Stimulated activated CD8-positive, alpha-beta memory T cell treated with anti-CD3 and anti-CD28 coated beads, Interleukin-7, amount 100 ng/mL, for 48 hours (primary cell): ENCODE data around the gene MYOD1.

Experiments used
- DNase-seq, 2 donors: peaks; one replicate each; pipeline ENCODE4 v3.0.0-alpha.2; 2020; ENCODE audit warnings: low read depth in 1 of 2; ENCODE audit errors: extremely low read depth in 1 of 2

Gene MYOD1

DNA sequence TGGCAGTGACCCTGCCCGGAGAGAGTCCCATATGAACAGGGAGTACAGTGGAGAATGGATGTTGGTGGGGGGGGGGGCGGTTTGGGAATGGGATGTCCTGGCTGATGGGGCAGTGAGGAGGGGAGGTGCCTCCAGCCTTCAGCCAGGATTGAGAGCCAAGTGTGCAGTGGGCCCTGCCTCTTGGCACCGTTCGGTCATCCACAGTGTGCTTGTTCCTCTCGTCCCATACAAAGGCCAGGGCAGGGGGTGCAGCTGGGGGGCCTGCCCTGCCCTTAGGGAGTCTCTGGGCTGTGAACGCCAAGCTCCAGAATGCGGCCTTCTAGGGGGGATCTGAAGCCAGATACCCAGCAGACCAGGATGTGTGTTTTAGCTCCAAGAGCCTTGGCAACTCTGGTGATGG is 49.2 kb downstream of the MYOD1 start:
- no peak for DNase-seq

DNA sequence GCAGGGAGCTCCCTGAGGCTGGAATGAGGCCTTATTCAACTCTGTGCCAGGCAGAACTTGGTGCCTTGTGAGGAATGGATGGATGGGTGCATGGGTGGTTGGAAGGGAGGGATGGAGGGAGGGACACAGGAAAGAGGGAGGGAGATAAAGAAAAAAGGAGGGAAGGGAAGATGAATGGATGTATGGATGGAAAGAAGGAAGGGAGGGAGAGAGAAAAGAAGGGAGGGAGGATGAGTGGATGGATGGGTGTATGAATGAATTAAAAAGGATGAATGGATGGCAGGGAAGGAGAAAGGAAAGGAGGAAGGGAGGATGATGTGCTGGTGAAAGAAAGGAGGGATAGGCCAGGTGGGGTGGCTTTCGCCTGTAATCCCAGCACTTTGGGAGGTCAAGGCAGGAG is 49.8 kb downstream of the MYOD1 start:
- DNase-seq = no peak

DNA sequence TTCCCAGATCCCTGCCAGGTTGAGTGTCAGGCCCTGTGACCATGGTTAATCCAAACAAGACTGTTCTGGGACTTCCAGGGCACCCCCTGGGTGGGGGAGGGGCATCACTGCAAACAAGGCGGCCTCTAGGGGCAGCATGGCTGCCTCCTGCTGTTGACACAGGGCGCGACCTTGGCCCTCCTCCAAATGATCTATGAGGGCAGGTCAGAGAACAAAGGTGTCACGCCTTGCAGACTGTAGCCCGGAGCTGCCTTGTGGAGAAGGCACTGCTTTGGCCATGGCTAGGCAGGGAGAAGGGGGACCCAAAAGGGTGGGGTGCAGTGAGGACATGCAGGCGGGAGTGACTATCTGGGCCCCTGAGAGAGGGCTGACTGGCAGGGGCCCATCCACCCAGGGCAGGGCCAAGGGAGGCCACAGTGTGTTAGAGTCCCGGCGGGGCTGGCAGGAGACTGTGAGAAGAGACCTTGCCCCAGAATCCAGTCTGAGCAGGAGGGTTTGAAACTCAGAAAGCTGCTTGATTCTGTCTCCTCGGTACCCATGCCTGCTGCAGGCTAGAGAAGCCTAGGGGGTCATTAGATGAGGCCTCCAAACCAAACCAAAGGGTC is 50.8 kb downstream of the MYOD1 start:
- no peak for DNase-seq

DNA sequence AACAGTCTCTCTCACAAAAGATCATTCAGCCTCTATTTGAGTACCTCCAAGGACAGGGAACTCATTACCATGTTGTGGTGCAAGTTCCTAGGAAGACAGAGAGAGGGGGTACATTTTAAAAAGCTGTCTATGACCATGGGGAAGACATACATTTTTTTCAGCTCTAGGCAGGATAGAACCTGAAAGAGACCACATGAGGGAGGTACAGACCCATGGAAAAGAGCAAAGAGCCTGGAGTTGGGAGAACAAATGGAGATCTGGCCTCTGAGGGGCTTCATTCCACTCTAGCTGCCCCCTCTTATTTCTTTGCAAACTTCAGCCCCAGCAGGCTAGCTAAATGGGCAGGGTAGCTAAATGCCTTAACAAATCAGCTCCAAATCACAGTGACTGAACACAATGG is 51.5 kb downstream of the MYOD1 start:
- no peak for DNase-seq

DNA sequence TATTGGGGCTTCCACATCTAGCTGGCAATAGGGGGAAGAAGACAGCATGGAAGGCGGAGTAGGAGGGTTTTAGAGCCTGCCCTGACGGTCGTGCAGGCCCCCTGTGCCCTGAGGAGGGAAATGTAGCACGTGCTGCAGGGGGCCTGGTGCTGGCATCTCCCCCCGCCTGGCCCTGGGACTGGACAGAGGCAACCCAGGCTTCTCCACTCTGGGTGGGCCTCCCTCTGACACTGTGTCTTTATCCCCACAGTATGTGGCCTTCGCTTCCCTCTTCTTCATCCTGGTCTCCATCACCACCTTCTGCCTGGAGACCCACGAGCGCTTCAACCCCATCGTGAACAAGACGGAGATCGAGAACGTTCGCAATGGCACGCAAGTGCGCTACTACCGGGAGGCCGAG is 52.0 kb downstream of the MYOD1 start:
- DNase-seq = no peak
